Activated CD4-positive, alpha-beta T cell treated with anti-CD3 and anti-CD28 coated beads for 36 hours (primary cell): ENCODE measurements around the gene UXT. TPM values are rescaled to one million over a fixed set of nuclear protein-coding genes. Genes with fewer than 3 reads are reported as not detected.

Experiments
- ATAC-seq: fragments of 200-7000 bp; cut with Tn5 transposase; one replicate; pipeline ENCODE4 v1.10.0; 2021; ENCODE audit warnings: mild to moderate bottlenecking, moderate library complexity
- CTCF ChIA-PET: fragments of 350-600 bp; sonication (Branson Sonifier 250); formaldehyde crosslinking; loops from one replicate; lab custom pipeline; 2021; ENCODE audit warnings: antibody characterized with exemption; lab: Charles Lee
- POLR2A ChIA-PET: fragments of 350-600 bp; sonication (Branson Sonifier 250); formaldehyde crosslinking; loops from one replicate; lab custom pipeline; 2021; ENCODE audit warnings: antibody characterized with exemption, inconsistent platforms; lab: Charles Lee
- DNase-seq: peaks from one replicate; pipeline ENCODE4 v3.0.0-alpha.2; 2020
- H3K27ac Mint-ChIP-seq: one replicate; pipeline ENCODE4 v1.8.0; 2021; ENCODE audit warnings: mixed read lengths
- H3K27me3 Mint-ChIP-seq: one replicate; pipeline ENCODE4 v1.8.0; 2021; ENCODE audit warnings: mixed read lengths
- H3K36me3 Mint-ChIP-seq: one replicate; pipeline ENCODE4 v1.8.0; 2021; ENCODE audit warnings: low read depth, mixed read lengths
- H3K4me1 Mint-ChIP-seq: one replicate; pipeline ENCODE4 v1.8.0; 2021; ENCODE audit warnings: mixed read lengths
- H3K4me3 Mint-ChIP-seq: one replicate; pipeline ENCODE4 v1.8.0; 2021; ENCODE audit warnings: mild to moderate bottlenecking, moderate library complexity, mixed read lengths
- H3K9me3 Mint-ChIP-seq: one replicate; pipeline ENCODE4 v1.8.0; 2021; ENCODE audit warnings: low read depth, mixed read lengths
- intact Hi-C, 2 experiments: fragments of 100-400 bp; cut with DNase I in 1 of 2; cut with micrococcal nuclease in 1 of 2; formaldehyde crosslinking; loops; one replicate each; pipeline versions ENCODE4 v1.14.2 to v1.15.1; 2022 to 2024; cut with DNase I, micrococcal nuclease
- total RNA-seq, 2 experiments: library from RNA; stranded (reverse); gene quantifications; one replicate each; pipeline ENCODE4 v1.2.3, GENCODE V29; 2021

The UXT gene
- total RNA-seq, 2 experiments from 2014 or later = 195 to 210 TPM

GRCh38 chrX:47631676-47632075 lies 27.3 kb downstream of the UXT start:
- CTCF ChIA-PET = interaction anchor here (1.1 kb wide), 1 partner anchor 10 kb away, joined by 4 read pairs; no protein-coding TSS in a partner anchor
- H3K27ac Mint-ChIP-seq = no peak overlapping the region
- intact Hi-C loops = no loop called here
- H3K4me1 Mint-ChIP-seq = peaks cover 26% of the 10 kb centered on the region
- H3K36me3 Mint-ChIP-seq = peaks cover 7% of the 10 kb centered on the region
- no peaks in the 10 kb centered on the region for H3K9me3 Mint-ChIP-seq
- DNase-seq (no peak), ATAC-seq (no peak)
- POLR2A ChIA-PET = no interaction called here
- no peaks in the 10 kb centered on the region for H3K27me3 Mint-ChIP-seq
- no peak overlapping the region for H3K4me3 Mint-ChIP-seq

- Mint-ChIP-seq H3K27ac (peak within 1 kb of the TSS; percentile 87), H3K36me3 (peaks cover 4% of the 10 kb centered on the region), H3K27me3 (no peaks in the 10 kb centered on the region), H3K9me3 (no peaks in the 10 kb centered on the region), H3K4me1 (peaks cover 22% of the 10 kb centered on the region), H3K4me3 (peak within 1 kb of the TSS; percentile 54)
- DNase-seq = peak; percentile 23
- POLR2A ChIA-PET = no interaction called here
- CTCF ChIA-PET = interaction anchor here (1.2 kb wide), 1 partner anchor 15 kb away, joined by 5 read pairs; no protein-coding TSS in a partner anchor
- intact Hi-C loops = loop anchor here (2.0 to 5.0 kb wide), 2 partner anchors 47 to 67 kb away; partner anchors contain the start of genes ARAF (in 1 of the 2) and TIMP1 (in 1 of the 2)
- peak; percentile 71 for ATAC-seq
Observed at GRCh38 chrX:47629419-47630200, 29.4 kb downstream of the UXT start, which contains the start of gene CFP. CFP (minus strand) TSS chrX:47629930; CDS start chrX:47629844, 86 bp downstream.

GRCh38 chrX:47628982-47629381 lies 30.0 kb downstream of the UXT start:
- peak overlapping the region; percentile 54 for H3K4me3 Mint-ChIP-seq
- no peaks in the 10 kb centered on the region for H3K9me3 Mint-ChIP-seq
- intact Hi-C loops = loop anchor here (2.0 to 5.0 kb wide), 2 partner anchors 46 to 67 kb away; partner anchors contain the start of genes ARAF (in 1 of the 2) and TIMP1 (in 1 of the 2)
- peaks cover 4% of the 10 kb centered on the region for H3K36me3 Mint-ChIP-seq
- peak overlapping the region; percentile 82 for H3K27ac Mint-ChIP-seq
- peak; percentile 35 for DNase-seq
- peaks cover 23% of the 10 kb centered on the region for H3K4me1 Mint-ChIP-seq
- peak; percentile 33 for ATAC-seq
- POLR2A ChIA-PET = no interaction called here
- CTCF ChIA-PET = interaction anchor here (0.5 to 1.2 kb wide), 3 partner anchors 15 to 438 kb away, joined by 3 to 5 read pairs (median 4); no protein-coding TSS in a partner anchor
- H3K27me3 Mint-ChIP-seq = no peaks in the 10 kb centered on the region

- H3K4me3 Mint-ChIP-seq = no peak overlapping the region
- DNase-seq (no peak), ATAC-seq (no peak)
- H3K27me3 Mint-ChIP-seq = no peaks in the 10 kb centered on the region
- H3K27ac Mint-ChIP-seq = no peak overlapping the region
- peaks cover 30% of the 10 kb centered on the region for H3K4me1 Mint-ChIP-seq
- peaks cover 4% of the 10 kb centered on the region for H3K36me3 Mint-ChIP-seq
- ChIA-PET CTCF (interaction anchor here (0.6 kb wide), 1 partner anchor 229 kb away, joined by 3 read pairs; no protein-coding TSS in a partner anchor), POLR2A (no interaction called here)
- intact Hi-C loops = loop anchor here in 1 of 2 experiments (5.0 kb wide), 1 partner anchor 63 kb away; the partner anchor contains the start of gene ARAF
- no peaks in the 10 kb centered on the region for H3K9me3 Mint-ChIP-seq
Observed at GRCh38 chrX:47625365-47625764, 33.6 kb downstream of the UXT start.

- Mint-ChIP-seq H3K4me3 (peak overlapping the region; percentile 69), H3K9me3 (no peaks in the 10 kb centered on the region), H3K36me3 (peaks cover 3% of the 10 kb centered on the region), H3K4me1 (peaks cover 16% of the 10 kb centered on the region), H3K27me3 (no peaks in the 10 kb centered on the region), H3K27ac (no peak overlapping the region)
- ATAC-seq (peak; percentile 72), DNase-seq (peak; percentile 55)
- CTCF ChIA-PET = interaction anchor here (0.6 to 0.9 kb wide), 3 partner anchors 18 to 49 kb away, joined by 3 to 5 read pairs (median 3); no protein-coding TSS in a partner anchor
- POLR2A ChIA-PET = interaction anchor here (0.6 kb wide), 2 partner anchors 39 to 1291 kb away, joined by 3 to 8 read pairs; no protein-coding TSS in a partner anchor
- intact Hi-C loops = loop anchor here in 1 of 2 experiments (5.0 kb wide), 1 partner anchor 41 kb away; the partner anchor contains the start of gene TIMP1
Observed at GRCh38 chrX:47623540-47624027, 35.4 kb downstream of the UXT start.

GRCh38 chrX:47621851-47622250 lies 37.1 kb downstream of the UXT start:
- DNase-seq = no peak
- ChIA-PET CTCF (no interaction called here), POLR2A (no interaction called here)
- Mint-ChIP-seq H3K27ac (no peak overlapping the region), H3K4me1 (peaks cover 13% of the 10 kb centered on the region), H3K27me3 (no peaks in the 10 kb centered on the region), H3K36me3 (peaks cover 3% of the 10 kb centered on the region), H3K4me3 (no peak overlapping the region), H3K9me3 (no peaks in the 10 kb centered on the region)
- intact Hi-C loops = loop anchor here in 1 of 2 experiments (5.0 kb wide), 1 partner anchor 40 kb away; the partner anchor contains the start of gene TIMP1
- no peak for ATAC-seq

GRCh38 chrX:47620303-47620685 lies 38.7 kb downstream of the UXT start:
- Mint-ChIP-seq H3K27me3 (no peaks in the 10 kb centered on the region), H3K4me3 (peak overlapping the region; percentile 38), H3K9me3 (no peaks in the 10 kb centered on the region), H3K36me3 (no peaks in the 10 kb centered on the region), H3K4me1 (peaks cover 13% of the 10 kb centered on the region), H3K27ac (no peak overlapping the region)
- POLR2A ChIA-PET = no interaction called here
- no peak for ATAC-seq
- CTCF ChIA-PET = no interaction called here
- intact Hi-C loops = loop anchor here (1.0 to 5.0 kb wide), 2 partner anchors 38 to 59 kb away; partner anchors contain the start of genes ARAF (in 1 of the 2) and TIMP1 (in 1 of the 2)
- no peak for DNase-seq

GRCh38 chrX:47619486-47620302 lies 39.3 kb downstream of the UXT start, which contains the start of gene SYN1:
SYN1 (minus strand) TSS chrX:47619857; CDS start chrX:47619728, 129 bp downstream.
- ATAC-seq (peak; percentile 78), DNase-seq (peak; percentile 89)
- Mint-ChIP-seq H3K27me3 (no peaks in the 10 kb centered on the region), H3K9me3 (no peaks in the 10 kb centered on the region), H3K27ac (no peak within 1 kb of the TSS), H3K4me1 (peaks cover 13% of the 10 kb centered on the region), H3K36me3 (no peaks in the 10 kb centered on the region), H3K4me3 (peak within 1 kb of the TSS; percentile 45)
- intact Hi-C loops = loop anchor here (1.0 to 5.0 kb wide), 3 partner anchors 37 to 58 kb away; partner anchors contain the start of genes ARAF (in 1 of the 2) and TIMP1 (in 1 of the 2)
- ChIA-PET CTCF (no interaction called here), POLR2A (no interaction called here)

- POLR2A ChIA-PET = no interaction called here
- peaks cover 12% of the 10 kb centered on the region for H3K4me1 Mint-ChIP-seq
Observed at GRCh38 chrX:47618923-47619485, 40.0 kb downstream of the UXT start.

GRCh38 chrX:47614618-47615017 lies 44.4 kb downstream of the UXT start:
- CTCF ChIA-PET = no interaction called here
- POLR2A ChIA-PET = no interaction called here
- no peaks in the 10 kb centered on the region for H3K4me1 Mint-ChIP-seq

More at GRCh38 chrX:47618923-47619485, 40.0 kb downstream of the UXT start:
- H3K27ac Mint-ChIP-seq = no peak overlapping the region
- no peaks in the 10 kb centered on the region for H3K9me3 Mint-ChIP-seq
- no peaks in the 10 kb centered on the region for H3K27me3 Mint-ChIP-seq
- intact Hi-C loops = loop anchor here in 1 of 2 experiments (1.0 kb wide), 1 partner anchor 43 kb away; no protein-coding TSS in a partner anchor
- DNase-seq (no peak), ATAC-seq (no peak)
- CTCF ChIA-PET = no interaction called here
- peak overlapping the region; percentile 45 for H3K4me3 Mint-ChIP-seq
- H3K36me3 Mint-ChIP-seq = no peaks in the 10 kb centered on the region

More at GRCh38 chrX:47614618-47615017, 44.4 kb downstream of the UXT start:
- Mint-ChIP-seq H3K36me3 (no peaks in the 10 kb centered on the region), H3K27me3 (no peaks in the 10 kb centered on the region), H3K9me3 (no peaks in the 10 kb centered on the region), H3K27ac (no peak overlapping the region), H3K4me3 (no peak overlapping the region)
- intact Hi-C loops = no loop called here
- ATAC-seq (no peak), DNase-seq (no peak)
